Body of pancreas (tissue), 4 donors: Measurements from ENCODE around the gene LRRC41. TPM values are rescaled to one million over a fixed set of nuclear protein-coding genes. Genes with fewer than 3 reads are reported as not detected.

ENCODE experiments used
- ATAC-seq: fragments of 150-250 bp; one replicate; pipeline ENCODE4 v1.9.1; 2016
- DNase-seq, 4 donors: peaks; one replicate each; pipeline ENCODE4 v3.0.0-alpha.2; 2019
- H3K27ac ChIP-seq, 4 donors: fragments of 200-600 bp; sonication (generic); 1 replicate in 3 of 4; 2 replicates in 1 of 4; pipeline versions ENCODE4 v1.5.1 to v1.6.1; 2016 to 2019; ENCODE audit warnings: mild to moderate bottlenecking in 1 of 4, mixed read lengths in 1 of 4, moderate library complexity in 1 of 4
- H3K27me3 ChIP-seq, 2 donors: fragments of 200-600 bp; sonication (generic); one replicate each; pipeline ENCODE4 v1.6.0; 2016; ENCODE audit warnings: mild to moderate bottlenecking in 1 of 2
- H3K36me3 ChIP-seq, 2 donors: fragments of 200-600 bp; sonication (generic); replicated peaks in 1 of 2; 2 replicates each; pipeline ENCODE4 v1.5.1; 2016; ENCODE audit warnings: low read depth in 2 of 2; ENCODE audit not compliant: insufficient read depth in 1 of 2
- H3K4me1 ChIP-seq: fragments of 200-600 bp; sonication (generic); one replicate; pipeline ENCODE4 v1.6.0; 2016
- H3K4me3 ChIP-seq, 2 donors: fragments of 200-600 bp; sonication (generic); 1 replicate in 1 of 2; 2 replicates in 1 of 2; pipeline ENCODE4 v1.5.1; 2016 to 2019
- H3K9me3 ChIP-seq, 3 donors: fragments of 200-600 bp; sonication (generic); 1 replicate in 2 of 3; 2 replicates in 1 of 3; pipeline ENCODE4 v1.5.1; 2016
- CTCF ChIP-seq, 7 experiments: fragments of 450-650 bp in 4 of 7; fragments of 200-600 bp in 3 of 7; sonication (generic) in 3 of 7; IDR thresholded peaks; one replicate each; pipeline ENCODE4 v1.5.1; 2016 to 2019; ENCODE audit warnings: antibody characterized with exemption in 7 of 7
- POLR2A ChIP-seq, 3 donors: fragments of 450-650 bp; IDR thresholded peaks; one replicate each; pipeline ENCODE4 v1.6.1; 2016; ENCODE audit warnings: antibody characterized with exemption in 3 of 3, mild to moderate bottlenecking in 2 of 3
- WGBS, 2 donors: methylation state at CpG; one replicate each; pipeline ENCODE4 v1.1.5; 2017; 5-methylcytosine and 5-hydroxymethylcytosine counted together
- intact Hi-C: fragments of 100-400 bp; cut with DNase I; formaldehyde crosslinking; loops from one replicate; pipeline ENCODE4 v1.15.1; 2023
- total RNA-seq, 2 donors: library from RNA; depleted of rRNA; stranded (reverse); fragments of >200 nt; gene quantifications; one replicate each; pipeline ENCODE4 v1.1.0, GENCODE V29; 2016

Gene LRRC41
- total RNA-seq, 2 donors from 2014 or later, result 36.6 to 59.0 TPM

- Histone ChIP-seq H3K4me1 (peaks cover 47% of the 10 kb centered on the region), H3K36me3 (peaks cover 0 to 8% of the 10 kb centered on the region in 2 donors), H3K4me3 (peak overlapping the region; percentile 27 to 86), H3K9me3 (no peaks in the 10 kb centered on the region), H3K27ac (peak overlapping the region; percentile 89 to 97 (median 95)), H3K27me3 (no peaks in the 10 kb centered on the region)
- intact Hi-C loops, result no loop called here
- no peak for TF ChIP-seq POLR2A (IDR thresholded peaks at IDR 0.05)
- no peak for TF ChIP-seq CTCF (IDR thresholded peaks at IDR 0.05)
- 4 to 8% methylated on average over 17 of the region's 17 CpGs for WGBS, 2 donors
- no peak for ATAC-seq
- peak in 1 of 4 donors; percentile 36 for DNase-seq
Observed at GRCh38 chr1:46301406-46301807, 2.0 kb downstream of the LRRC41 start.

- Histone ChIP-seq H3K9me3 (no peaks in the 10 kb centered on the region), H3K27ac (peak overlapping the region; percentile 89 to 97 (median 95)), H3K36me3 (peaks cover 0 to 8% of the 10 kb centered on the region in 2 donors), H3K4me3 (no peak overlapping the region), H3K27me3 (no peaks in the 10 kb centered on the region), H3K4me1 (peaks cover 45% of the 10 kb centered on the region)
- 38 to 49% methylated on average over 6 of the region's 6 CpGs for WGBS, 2 donors
- ATAC-seq (no peak), DNase-seq (peak in 3 of 4 donors; percentile 24 to 31 (median 25))
- TF ChIP-seq POLR2A (IDR thresholded peaks at IDR 0.05) (no peak), CTCF (IDR thresholded peaks at IDR 0.05) (no peak)
- intact Hi-C loops, result no loop called here
Observed at GRCh38 chr1:46300673-46301405, 2.6 kb downstream of the LRRC41 start.

GRCh38 chr1:46298387-46298786 is 5.0 kb downstream of the LRRC41 start:
- Histone ChIP-seq H3K36me3 (peaks cover 0 to 8% of the 10 kb centered on the region in 2 donors), H3K4me3 (no peak overlapping the region), H3K9me3 (no peaks in the 10 kb centered on the region), H3K4me1 (peaks cover 31% of the 10 kb centered on the region), H3K27me3 (no peaks in the 10 kb centered on the region), H3K27ac (peak overlapping the region in 2 of 4 donors; percentile 14 to 20)
- intact Hi-C loops, result no loop called here
- ATAC-seq, result no peak
- TF ChIP-seq CTCF (IDR thresholded peaks at IDR 0.05) (no peak), POLR2A (IDR thresholded peaks at IDR 0.05) (no peak)
- no peak for DNase-seq

- no peaks in the 10 kb centered on the region for H3K27me3 ChIP-seq
- H3K4me1 ChIP-seq, result peaks cover 17% of the 10 kb centered on the region
- no peaks in the 10 kb centered on the region for H3K9me3 ChIP-seq
- no peak overlapping the region for H3K27ac ChIP-seq
- H3K4me3 ChIP-seq, result no peak overlapping the region
- no peak for TF ChIP-seq POLR2A (IDR thresholded peaks at IDR 0.05)
- TF ChIP-seq CTCF (IDR thresholded peaks at IDR 0.05), result no peak
- intact Hi-C loops, result no loop called here
- no peak for ATAC-seq
- H3K36me3 ChIP-seq, result peaks cover 0 to 8% of the 10 kb centered on the region in 2 donors
- no peak for DNase-seq
- WGBS, 2 donors, result 96 to 100% methylated on average over 2 of the region's 2 CpGs
Observed at GRCh38 chr1:46295306-46295705, 8.1 kb downstream of the LRRC41 start.

- intact Hi-C loops, result no loop called here
- 89 to 91% methylated on average over 4 of the region's 4 CpGs for WGBS, 2 donors
- Histone ChIP-seq H3K36me3 (peaks cover 0 to 8% of the 10 kb centered on the region in 2 donors), H3K9me3 (no peaks in the 10 kb centered on the region), H3K27me3 (no peaks in the 10 kb centered on the region), H3K4me3 (no peak overlapping the region), H3K4me1 (no peaks in the 10 kb centered on the region), H3K27ac (no peak overlapping the region)
- no peak for TF ChIP-seq CTCF (IDR thresholded peaks at IDR 0.05)
- no peak for TF ChIP-seq POLR2A (IDR thresholded peaks at IDR 0.05)
- DNase-seq, result no peak
- ATAC-seq, result no peak
Observed at GRCh38 chr1:46289976-46290375, 13.4 kb downstream of the LRRC41 start.
